Measurements from ENCODE around the gene GFPT1. TPM values are rescaled to one million over a fixed set of nuclear protein-coding genes. Genes with fewer than 3 reads are reported as not detected.

GFPT1 gene
- total RNA-seq, 4 donors from 2014 or later = 15.3 to 40.4 (median 28.2) TPM

DNA sequence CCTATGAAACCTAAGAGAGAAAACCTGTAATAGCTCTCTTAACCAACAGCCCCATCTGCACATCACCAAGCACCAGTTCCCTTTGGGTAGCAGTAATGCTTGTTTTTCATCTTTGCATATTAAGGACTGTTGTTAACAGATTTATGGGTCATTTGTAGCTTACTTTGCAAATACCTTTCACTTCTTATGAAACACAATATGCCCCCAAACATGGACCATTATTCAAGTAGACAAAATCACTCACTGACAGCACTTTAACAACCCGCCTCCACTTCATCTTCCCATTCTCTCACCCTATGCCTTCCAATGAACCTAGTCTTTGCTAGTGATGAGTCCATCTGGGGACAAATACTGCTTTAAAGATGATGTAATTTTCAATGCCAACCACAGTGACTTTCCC, 64.4 kb downstream of the GFPT1 start:
- no peaks in the 10 kb centered on the region for H3K9me3 ChIP-seq
- no peak for ATAC-seq
- H3K4me3 ChIP-seq = no peak overlapping the region
- H3K27ac ChIP-seq = peak overlapping the region in 3 of 4 donors; percentile 77 to 87 (median 78)
- WGBS, 2 donors (ENCODE audit: low coverage in 1 of 2) = 100% methylated on average over 1 of the region's 1 CpG
- TF ChIP-seq POLR2AphosphoS5 (IDR thresholded peaks at IDR 0.05) (no peak), POLR2A (IDR thresholded peaks at IDR 0.05) (no peak), EP300 (IDR thresholded peaks at IDR 0.05) (no peak)
- TF ChIP-seq, protein P1, sequence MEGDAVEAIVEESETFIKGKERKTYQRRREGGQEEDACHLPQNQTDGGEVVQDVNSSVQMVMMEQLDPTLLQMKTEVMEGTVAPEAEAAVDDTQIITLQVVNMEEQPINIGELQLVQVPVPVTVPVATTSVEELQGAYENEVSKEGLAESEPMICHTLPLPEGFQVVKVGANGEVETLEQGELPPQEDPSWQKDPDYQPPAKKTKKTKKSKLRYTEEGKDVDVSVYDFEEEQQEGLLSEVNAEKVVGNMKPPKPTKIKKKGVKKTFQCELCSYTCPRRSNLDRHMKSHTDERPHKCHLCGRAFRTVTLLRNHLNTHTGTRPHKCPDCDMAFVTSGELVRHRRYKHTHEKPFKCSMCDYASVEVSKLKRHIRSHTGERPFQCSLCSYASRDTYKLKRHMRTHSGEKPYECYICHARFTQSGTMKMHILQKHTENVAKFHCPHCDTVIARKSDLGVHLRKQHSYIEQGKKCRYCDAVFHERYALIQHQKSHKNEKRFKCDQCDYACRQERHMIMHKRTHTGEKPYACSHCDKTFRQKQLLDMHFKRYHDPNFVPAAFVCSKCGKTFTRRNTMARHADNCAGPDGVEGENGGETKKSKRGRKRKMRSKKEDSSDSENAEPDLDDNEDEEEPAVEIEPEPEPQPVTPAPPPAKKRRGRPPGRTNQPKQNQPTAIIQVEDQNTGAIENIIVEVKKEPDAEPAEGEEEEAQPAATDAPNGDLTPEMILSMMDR (IDR thresholded peaks at IDR 0.05) = no peak
- H3K4me1 ChIP-seq = peaks cover 0 to 37% (median 0%) of the 10 kb centered on the region in 3 donors
- H3K36me3 ChIP-seq = peaks cover 0 to 37% of the 10 kb centered on the region in 2 donors
- no peaks in the 10 kb centered on the region for H3K27me3 ChIP-seq

DNA sequence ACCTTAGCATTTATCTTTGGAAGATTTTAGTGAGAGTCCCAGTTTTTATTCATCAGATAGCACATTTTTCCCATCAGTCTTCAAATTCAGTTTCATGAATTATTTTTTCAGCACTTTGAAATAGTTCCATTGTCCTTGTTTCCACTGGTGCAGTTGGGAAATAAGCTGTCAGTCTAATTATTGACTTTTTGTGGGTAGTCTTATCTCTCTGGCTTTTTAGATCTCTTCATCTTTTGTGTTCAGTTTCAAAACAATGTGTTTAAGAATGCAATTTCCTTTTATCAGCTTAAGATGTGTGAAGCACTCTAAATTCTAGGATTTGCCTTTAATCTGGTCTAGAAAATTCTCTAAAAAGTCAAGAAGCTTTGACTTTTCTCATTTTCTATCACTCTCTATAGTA, 70.5 kb downstream of the GFPT1 start:
- H3K4me3 ChIP-seq = no peak overlapping the region
- no peak for TF ChIP-seq EP300 (IDR thresholded peaks at IDR 0.05)
- TF ChIP-seq POLR2A (IDR thresholded peaks at IDR 0.05) = no peak
- TF ChIP-seq, protein P1 (IDR thresholded peaks at IDR 0.05) = no peak
- no peak for TF ChIP-seq POLR2AphosphoS5 (IDR thresholded peaks at IDR 0.05)
- no peaks in the 10 kb centered on the region for H3K36me3 ChIP-seq

DNA sequence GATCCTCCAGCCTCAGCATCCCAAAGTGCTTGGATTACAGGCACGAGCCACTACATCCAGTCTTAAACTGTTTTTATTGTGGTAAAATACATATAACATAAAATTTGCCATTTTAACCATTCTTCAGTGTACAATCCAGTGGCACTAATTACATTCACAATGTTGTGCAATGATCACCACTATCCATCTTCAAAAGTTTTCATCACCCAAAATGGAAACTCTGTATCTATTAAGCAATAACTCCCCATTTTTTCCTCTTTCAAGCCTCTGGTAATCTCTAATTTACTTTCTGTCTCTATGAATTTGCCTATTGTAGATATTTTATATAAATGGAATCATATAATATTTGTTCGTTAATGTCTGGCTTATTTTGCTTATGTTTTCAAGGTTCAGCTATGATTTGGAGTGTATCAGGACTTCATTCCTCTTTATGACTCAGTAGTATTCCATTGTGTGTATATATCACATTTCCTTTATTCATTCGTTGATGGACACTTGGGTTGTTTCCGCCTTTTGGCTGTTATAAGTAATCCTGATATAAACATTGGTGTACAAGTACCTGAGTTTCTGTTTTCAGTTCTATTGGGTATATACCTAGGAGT, 71.8 kb downstream of the GFPT1 start:
- no peaks in the 10 kb centered on the region for H3K27me3 ChIP-seq
- WGBS, 2 donors (ENCODE audit: low coverage in 1 of 2) = 95 to 98% methylated on average over 4 of the region's 4 CpGs
- H3K9me3 ChIP-seq = peaks cover 0 to 4% (median 0%) of the 10 kb centered on the region in 3 donors
- H3K27ac ChIP-seq = no peak overlapping the region
- peaks cover 3 to 17% (median 9%) of the 10 kb centered on the region in 3 donors for H3K4me1 ChIP-seq
- ATAC-seq = no peak
- H3K4me3 ChIP-seq = no peak overlapping the region
- TF ChIP-seq EP300 (IDR thresholded peaks at IDR 0.05) = no peak
- TF ChIP-seq POLR2AphosphoS5 (IDR thresholded peaks at IDR 0.05) = no peak
- TF ChIP-seq, protein P1 (IDR thresholded peaks at IDR 0.05) = no peak
- no peak for TF ChIP-seq POLR2A (IDR thresholded peaks at IDR 0.05)
- H3K36me3 ChIP-seq = no peaks in the 10 kb centered on the region

More for the DNA sequence above, 70.5 kb downstream of the GFPT1 start:
- no peak for ATAC-seq
- peaks cover 0 to 4% (median 0%) of the 10 kb centered on the region in 3 donors for H3K9me3 ChIP-seq
- H3K27me3 ChIP-seq = no peaks in the 10 kb centered on the region
- H3K27ac ChIP-seq = no peak overlapping the region
- peaks cover 0 to 16% (median 0%) of the 10 kb centered on the region in 3 donors for H3K4me1 ChIP-seq

DNA sequence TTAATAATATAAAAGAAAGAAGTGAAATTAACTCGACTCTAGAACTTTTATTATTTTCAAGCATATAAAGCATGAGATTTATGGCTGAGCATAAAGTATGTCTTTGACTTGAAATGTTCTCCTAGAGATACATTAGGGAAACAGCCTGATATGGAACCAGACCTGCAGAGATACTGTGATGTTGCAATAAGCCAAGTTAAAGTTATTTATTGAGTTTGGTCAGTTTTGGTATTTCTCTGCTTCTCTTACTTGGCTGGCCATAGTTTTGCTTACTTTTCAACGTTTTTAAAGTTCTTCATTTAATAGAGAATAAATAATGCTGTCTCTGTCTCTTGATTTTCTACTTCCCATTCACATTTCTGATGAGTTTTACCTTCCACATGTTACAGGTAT, 76.0 kb downstream of the GFPT1 start:
- H3K27me3 ChIP-seq = no peaks in the 10 kb centered on the region
- H3K9me3 ChIP-seq = no peaks in the 10 kb centered on the region
- no peaks in the 10 kb centered on the region for H3K36me3 ChIP-seq
- WGBS, 2 donors (ENCODE audit: low coverage in 1 of 2) = 24 to 25% methylated on average over 2 of the region's 2 CpGs
- ATAC-seq = no peak
- H3K27ac ChIP-seq = peak overlapping the region; percentile 13 to 94 (median 90)
- TF ChIP-seq POLR2A (IDR thresholded peaks at IDR 0.05) (no peak), EP300 (IDR thresholded peaks at IDR 0.05) (no peak)
- no peak overlapping the region for H3K4me3 ChIP-seq
- H3K4me1 ChIP-seq = peaks cover 3 to 59% (median 37%) of the 10 kb centered on the region in 3 donors

DNA sequence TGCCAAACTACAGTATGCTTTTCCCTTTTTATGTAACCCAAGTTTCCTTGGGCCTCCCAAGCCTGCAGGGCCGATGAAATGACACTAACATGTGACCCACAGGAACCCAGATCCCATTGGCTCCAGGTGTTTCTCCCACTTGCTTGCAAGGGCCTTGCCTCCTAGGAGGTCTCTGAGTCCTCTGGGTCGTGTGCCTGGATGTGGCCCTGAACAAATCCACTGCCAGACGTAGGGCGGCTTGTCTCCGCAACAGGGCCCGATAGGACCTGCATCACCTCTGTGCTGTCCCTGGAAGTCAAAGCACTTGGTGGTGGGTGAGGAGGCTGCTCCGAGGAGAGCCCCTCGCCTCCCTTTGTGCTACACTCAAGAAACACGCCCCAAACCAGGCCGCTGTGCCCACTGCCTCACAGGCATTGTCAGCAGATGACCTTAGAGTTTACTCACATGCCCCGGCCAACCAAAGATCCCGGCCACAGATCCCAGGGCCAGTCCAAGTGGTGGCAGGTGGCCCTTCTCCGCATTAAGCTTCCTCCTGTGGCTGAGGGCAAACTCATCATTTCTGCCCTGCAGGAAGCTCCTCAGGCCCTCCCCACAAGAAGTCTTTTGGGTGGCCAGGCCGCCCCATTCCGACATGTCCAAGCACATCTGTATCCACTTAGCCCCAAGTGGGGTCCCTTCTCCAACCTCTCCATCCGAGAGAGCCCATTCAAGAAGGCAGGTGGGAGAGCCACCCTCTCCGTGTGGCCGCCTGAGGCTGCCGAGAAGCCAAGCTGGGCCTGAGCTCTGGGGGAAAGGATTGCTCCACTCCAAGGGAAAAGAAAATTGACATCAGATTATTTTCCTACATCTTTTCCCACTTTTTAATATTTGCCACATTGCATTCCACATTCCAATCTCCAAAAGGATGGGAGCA, 76.7 kb downstream of the GFPT1 start:
- ATAC-seq = no peak
- TF ChIP-seq, protein P1 (IDR thresholded peaks at IDR 0.05) = no peak
- TF ChIP-seq POLR2A (IDR thresholded peaks at IDR 0.05) (no peak), POLR2AphosphoS5 (IDR thresholded peaks at IDR 0.05) (no peak), EP300 (IDR thresholded peaks at IDR 0.05) (no peak)
- WGBS, 2 donors (ENCODE audit: low coverage in 1 of 2) = 50 to 64% methylated on average over 3 to 6 of the region's 19 CpGs
- Histone ChIP-seq H3K4me3 (no peak overlapping the region), H3K27me3 (no peaks in the 10 kb centered on the region), H3K36me3 (no peaks in the 10 kb centered on the region), H3K4me1 (peaks cover 3 to 65% (median 42%) of the 10 kb centered on the region in 3 donors), H3K9me3 (no peaks in the 10 kb centered on the region), H3K27ac (peak overlapping the region; percentile 58 to 94 (median 90))
